ENCODE data around the gene TENM4. TPM values are rescaled to one million over a fixed set of nuclear protein-coding genes. Genes with fewer than 3 reads are reported as not detected.

Gene TENM4
- total and polyA plus RNA-seq, 2 of the 13 experiments (the other 11 are each of a cell fraction or from before 2014, with no cell fraction given) = not detected

DNA sequence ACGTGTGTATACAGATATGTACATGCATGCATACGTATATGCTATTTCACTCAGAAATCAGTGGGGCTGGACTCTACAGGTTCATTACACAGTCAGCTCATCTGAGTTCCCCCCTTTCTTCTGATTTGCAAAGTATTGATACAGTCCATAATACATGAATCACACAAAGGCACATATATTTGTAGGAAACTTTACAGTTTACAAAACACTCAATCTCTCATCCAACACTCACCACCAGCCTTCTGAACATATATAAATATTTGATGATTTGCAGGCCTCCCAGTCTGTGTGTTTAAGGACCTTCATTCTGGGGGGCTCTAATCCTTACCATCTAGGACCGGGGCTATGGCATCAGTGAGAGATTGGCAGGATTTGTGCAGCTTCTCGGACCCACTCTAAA is 293.8 kb downstream of the TENM4 start:
- Histone ChIP-seq H2AFZ (ENCODE audit: low read length) (no peak overlapping the region), H3K9me3 (ENCODE audit: low read length) (no peaks in the 10 kb centered on the region), H3K36me3 (replicated peaks in 1 of 2; ENCODE audit: control insufficient read depth in 1 of 2, insufficient read depth in 2 of 2, low read length in 2 of 2) (no peaks in the 10 kb centered on the region), H3K4me1 (ENCODE audit: insufficient read depth, low read length) (no peaks in the 10 kb centered on the region), H3K79me2 (ENCODE audit: insufficient read depth, low read length) (no peaks in the 10 kb centered on the region), H3K4me2 (ENCODE audit: low read depth, low read length) (no peak overlapping the region), H3K27me3 (ENCODE audit: control insufficient read depth in 1 of 2, insufficient read depth in 2 of 2, low read length in 2 of 2) (no peaks in the 10 kb centered on the region; a peak in 1 of 5 replicates), H3K27ac (ENCODE audit: extremely low read length, insufficient read depth, low read length) (no peak overlapping the region), H3K4me3 (replicated peaks in 1 of 3; ENCODE audit: insufficient read depth in 1 of 3, low read depth in 2 of 3, low read length in 3 of 3) (no peak overlapping the region), H3K9ac (ENCODE audit: insufficient read depth, low read depth, low read length) (no peak overlapping the region), H4K20me1 (ENCODE audit: insufficient read depth, low read length) (no peaks in the 10 kb centered on the region)
- FAIRE-seq (no peak), ATAC-seq (no peak), DNase-seq (ENCODE audit: low spot score) (no peak)
- no TSS peak for BruUV-seq (replicated peaks)
- in situ Hi-C loops (cut with HindIII; ENCODE audit: extremely low pct_ligation_motif_present, low pct_unique_long_range_greater_than_20kb) (no loop called here), intact Hi-C loops (cut with micrococcal nuclease; ENCODE audit: unreplicated experiment) (no loop called here)
- ChIA-PET POLR2A (no interaction called here), CTCF (ENCODE audit: low intra/inter-chr PET ratio, low total read pairs) (no interaction called here)
- 3% methylated on average over 4 of the region's 4 CpGs for WGBS (ENCODE audit: low lambda C conversion rate)
- no peak for TF ChIP-seq SP140L (CRISPR knock-in tag; IDR thresholded peaks at IDR 0.05; ENCODE audit: borderline replicate concordance)
- TF ChIP-seq, protein P1, sequence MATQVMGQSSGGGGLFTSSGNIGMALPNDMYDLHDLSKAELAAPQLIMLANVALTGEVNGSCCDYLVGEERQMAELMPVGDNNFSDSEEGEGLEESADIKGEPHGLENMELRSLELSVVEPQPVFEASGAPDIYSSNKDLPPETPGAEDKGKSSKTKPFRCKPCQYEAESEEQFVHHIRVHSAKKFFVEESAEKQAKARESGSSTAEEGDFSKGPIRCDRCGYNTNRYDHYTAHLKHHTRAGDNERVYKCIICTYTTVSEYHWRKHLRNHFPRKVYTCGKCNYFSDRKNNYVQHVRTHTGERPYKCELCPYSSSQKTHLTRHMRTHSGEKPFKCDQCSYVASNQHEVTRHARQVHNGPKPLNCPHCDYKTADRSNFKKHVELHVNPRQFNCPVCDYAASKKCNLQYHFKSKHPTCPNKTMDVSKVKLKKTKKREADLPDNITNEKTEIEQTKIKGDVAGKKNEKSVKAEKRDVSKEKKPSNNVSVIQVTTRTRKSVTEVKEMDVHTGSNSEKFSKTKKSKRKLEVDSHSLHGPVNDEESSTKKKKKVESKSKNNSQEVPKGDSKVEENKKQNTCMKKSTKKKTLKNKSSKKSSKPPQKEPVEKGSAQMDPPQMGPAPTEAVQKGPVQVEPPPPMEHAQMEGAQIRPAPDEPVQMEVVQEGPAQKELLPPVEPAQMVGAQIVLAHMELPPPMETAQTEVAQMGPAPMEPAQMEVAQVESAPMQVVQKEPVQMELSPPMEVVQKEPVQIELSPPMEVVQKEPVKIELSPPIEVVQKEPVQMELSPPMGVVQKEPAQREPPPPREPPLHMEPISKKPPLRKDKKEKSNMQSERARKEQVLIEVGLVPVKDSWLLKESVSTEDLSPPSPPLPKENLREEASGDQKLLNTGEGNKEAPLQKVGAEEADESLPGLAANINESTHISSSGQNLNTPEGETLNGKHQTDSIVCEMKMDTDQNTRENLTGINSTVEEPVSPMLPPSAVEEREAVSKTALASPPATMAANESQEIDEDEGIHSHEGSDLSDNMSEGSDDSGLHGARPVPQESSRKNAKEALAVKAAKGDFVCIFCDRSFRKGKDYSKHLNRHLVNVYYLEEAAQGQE (IDR thresholded peaks at IDR 0.05; ENCODE audit: borderline replicate concordance in 1 of 2, low read depth in 1 of 2, low read length in 2 of 2) = no peak
- TF ChIP-seq, protein P2, sequence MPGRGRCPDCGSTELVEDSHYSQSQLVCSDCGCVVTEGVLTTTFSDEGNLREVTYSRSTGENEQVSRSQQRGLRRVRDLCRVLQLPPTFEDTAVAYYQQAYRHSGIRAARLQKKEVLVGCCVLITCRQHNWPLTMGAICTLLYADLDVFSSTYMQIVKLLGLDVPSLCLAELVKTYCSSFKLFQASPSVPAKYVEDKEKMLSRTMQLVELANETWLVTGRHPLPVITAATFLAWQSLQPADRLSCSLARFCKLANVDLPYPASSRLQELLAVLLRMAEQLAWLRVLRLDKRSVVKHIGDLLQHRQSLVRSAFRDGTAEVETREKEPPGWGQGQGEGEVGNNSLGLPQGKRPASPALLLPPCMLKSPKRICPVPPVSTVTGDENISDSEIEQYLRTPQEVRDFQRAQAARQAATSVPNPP (CRISPR knock-in tag; IDR thresholded peaks at IDR 0.05) = no peak
- TF ChIP-seq, protein P3, sequence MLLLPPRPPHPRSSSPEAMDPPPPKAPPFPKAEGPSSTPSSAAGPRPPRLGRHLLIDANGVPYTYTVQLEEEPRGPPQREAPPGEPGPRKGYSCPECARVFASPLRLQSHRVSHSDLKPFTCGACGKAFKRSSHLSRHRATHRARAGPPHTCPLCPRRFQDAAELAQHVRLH (CRISPR knock-in tag; IDR thresholded peaks at IDR 0.05; ENCODE audit: borderline replicate concordance, low read depth) = no peak
- no peak for TF ChIP-seq ZNF577 (CRISPR knock-in tag; IDR thresholded peaks at IDR 0.05; ENCODE audit: borderline replicate concordance, low read depth)
- no peak for TF ChIP-seq BORCS8-MEF2B (CRISPR knock-in tag; IDR thresholded peaks at IDR 0.05)
- TF ChIP-seq ZFP1 (CRISPR knock-in tag; IDR thresholded peaks at IDR 0.05) = no peak
- TF ChIP-seq, protein P4, sequence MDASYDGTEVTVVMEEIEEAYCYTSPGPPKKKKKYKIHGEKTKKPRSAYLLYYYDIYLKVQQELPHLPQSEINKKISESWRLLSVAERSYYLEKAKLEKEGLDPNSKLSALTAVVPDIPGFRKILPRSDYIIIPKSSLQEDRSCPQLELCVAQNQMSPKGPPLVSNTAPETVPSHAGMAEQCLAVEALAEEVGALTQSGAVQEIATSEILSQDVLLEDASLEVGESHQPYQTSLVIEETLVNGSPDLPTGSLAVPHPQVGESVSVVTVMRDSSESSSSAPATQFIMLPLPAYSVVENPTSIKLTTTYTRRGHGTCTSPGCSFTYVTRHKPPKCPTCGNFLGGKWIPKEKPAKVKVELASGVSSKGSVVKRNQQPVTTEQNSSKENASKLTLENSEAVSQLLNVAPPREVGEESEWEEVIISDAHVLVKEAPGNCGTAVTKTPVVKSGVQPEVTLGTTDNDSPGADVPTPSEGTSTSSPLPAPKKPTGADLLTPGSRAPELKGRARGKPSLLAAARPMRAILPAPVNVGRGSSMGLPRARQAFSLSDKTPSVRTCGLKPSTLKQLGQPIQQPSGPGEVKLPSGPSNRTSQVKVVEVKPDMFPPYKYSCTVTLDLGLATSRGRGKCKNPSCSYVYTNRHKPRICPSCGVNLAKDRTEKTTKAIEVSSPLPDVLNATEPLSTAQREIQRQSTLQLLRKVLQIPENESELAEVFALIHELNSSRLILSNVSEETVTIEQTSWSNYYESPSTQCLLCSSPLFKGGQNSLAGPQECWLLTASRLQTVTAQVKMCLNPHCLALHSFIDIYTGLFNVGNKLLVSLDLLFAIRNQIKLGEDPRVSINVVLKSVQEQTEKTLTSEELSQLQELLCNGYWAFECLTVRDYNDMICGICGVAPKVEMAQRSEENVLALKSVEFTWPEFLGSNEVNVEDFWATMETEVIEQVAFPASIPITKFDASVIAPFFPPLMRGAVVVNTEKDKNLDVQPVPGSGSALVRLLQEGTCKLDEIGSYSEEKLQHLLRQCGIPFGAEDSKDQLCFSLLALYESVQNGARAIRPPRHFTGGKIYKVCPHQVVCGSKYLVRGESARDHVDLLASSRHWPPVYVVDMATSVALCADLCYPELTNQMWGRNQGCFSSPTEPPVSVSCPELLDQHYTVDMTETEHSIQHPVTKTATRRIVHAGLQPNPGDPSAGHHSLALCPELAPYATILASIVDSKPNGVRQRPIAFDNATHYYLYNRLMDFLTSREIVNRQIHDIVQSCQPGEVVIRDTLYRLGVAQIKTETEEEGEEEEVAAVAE (CRISPR knock-in tag; IDR thresholded peaks at IDR 0.05; ENCODE audit: borderline replicate concordance) = no peak
- TF ChIP-seq ZNF121 (CRISPR knock-in tag; IDR thresholded peaks at IDR 0.05) = no peak
- no peak for TF ChIP-seq FIP1L1 (IDR thresholded peaks at IDR 0.05; ENCODE audit: borderline replicate concordance, insufficient read depth, low read depth, low read length)
- TF ChIP-seq KDM5B (CRISPR knock-in tag; IDR thresholded peaks at IDR 0.05; ENCODE audit: borderline replicate concordance) = no peak
- no peak for TF ChIP-seq ZNF30 (CRISPR knock-in tag; IDR thresholded peaks at IDR 0.05)
- TF ChIP-seq, protein P5, sequence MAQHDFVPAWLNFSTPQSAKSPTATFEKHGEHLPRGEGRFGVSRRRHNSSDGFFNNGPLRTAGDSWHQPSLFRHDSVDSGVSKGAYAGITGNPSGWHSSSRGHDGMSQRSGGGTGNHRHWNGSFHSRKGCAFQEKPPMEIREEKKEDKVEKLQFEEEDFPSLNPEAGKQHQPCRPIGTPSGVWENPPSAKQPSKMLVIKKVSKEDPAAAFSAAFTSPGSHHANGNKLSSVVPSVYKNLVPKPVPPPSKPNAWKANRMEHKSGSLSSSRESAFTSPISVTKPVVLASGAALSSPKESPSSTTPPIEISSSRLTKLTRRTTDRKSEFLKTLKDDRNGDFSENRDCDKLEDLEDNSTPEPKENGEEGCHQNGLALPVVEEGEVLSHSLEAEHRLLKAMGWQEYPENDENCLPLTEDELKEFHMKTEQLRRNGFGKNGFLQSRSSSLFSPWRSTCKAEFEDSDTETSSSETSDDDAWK (CRISPR knock-in tag; IDR thresholded peaks at IDR 0.05) = no peak
- TF ChIP-seq GATA4 (IDR thresholded peaks at IDR 0.05; ENCODE audit: borderline replicate concordance, low read depth) = no peak
- TF ChIP-seq ZNF792 (CRISPR knock-in tag; IDR thresholded peaks at IDR 0.05) = no peak

All from HepG2 (cell line).